B cell (primary cell): ENCODE measurements around the gene FSTL3. TPM values are rescaled to one million over a fixed set of nuclear protein-coding genes. Genes with fewer than 3 reads are reported as not detected.

Experiments
- ATAC-seq: fragments of 200-7000 bp; cut with Tn5 transposase; one replicate; pipeline ENCODE4 v1.10.0; 2021; ENCODE audit warnings: low read depth, mild to moderate bottlenecking, moderate number of reproducible peaks, moderate library complexity
- CTCF ChIA-PET: fragments of 350-600 bp; sonication (Branson Sonifier 250); formaldehyde crosslinking; loops from one replicate; lab custom pipeline; 2021; ENCODE audit warnings: antibody characterized with exemption, inconsistent platforms; lab: Charles Lee
- POLR2A ChIA-PET: fragments of 350-600 bp; sonication (Branson Sonifier 250); formaldehyde crosslinking; loops from one replicate; lab custom pipeline; 2021; ENCODE audit warnings: antibody characterized with exemption; lab: Charles Lee
- DNase-seq: peaks from one replicate; pipeline ENCODE4 v3.0.0; 2013
- H2AFZ ChIP-seq: 2 replicates; pipeline ENCODE4 v1.6.1; 2012; ENCODE audit warnings: mild to moderate bottlenecking, low read depth, low read length; ENCODE audit not compliant: insufficient read depth, poor library complexity, severe bottlenecking
- H3K27ac ChIP-seq, 2 donors: 1 replicate in 1 of 2; 2 replicates in 1 of 2; pipeline ENCODE4 v1.5.1; 2012 to 2013; ENCODE audit warnings: low read length in 2 of 2, mild to moderate bottlenecking in 2 of 2, moderate library complexity in 1 of 2
- H3K27me3 ChIP-seq, 4 experiments: fragments of 200-600 bp in 1 of 4; sonication (generic) in 1 of 4; replicated peaks in 1 of 4; 1 replicate in 2 of 4; 2 replicates in 2 of 4; pipeline versions ENCODE4 v1.6.1 to v1.7.0; 2013 to 2016; ENCODE audit warnings: low read length in 3 of 4, mild to moderate bottlenecking in 2 of 4, mixed read lengths in 1 of 4, moderate library complexity in 1 of 4; ENCODE audit not compliant: insufficient read depth in 4 of 4, control insufficient read depth in 3 of 4; ENCODE audit errors: control extremely low read depth in 1 of 4
- H3K36me3 ChIP-seq, 2 experiments: replicated peaks in 1 of 2; 1 replicate in 1 of 2; 2 replicates in 1 of 2; pipeline versions ENCODE4 v1.6.1 to v1.7.1; 2013; ENCODE audit warnings: low read length in 1 of 2; ENCODE audit not compliant: insufficient read depth in 2 of 2, control insufficient read depth in 1 of 2; ENCODE audit errors: control extremely low read depth in 1 of 2, extremely low read depth in 1 of 2
- H3K4me1 ChIP-seq, 2 donors: fragments of 200-600 bp in 1 of 2; sonication (generic) in 1 of 2; 1 replicate in 1 of 2; 2 replicates in 1 of 2; pipeline versions ENCODE4 v1.5.1 to v1.6.1; 2013 to 2017; ENCODE audit warnings: low read length in 2 of 2; ENCODE audit not compliant: control insufficient read depth in 2 of 2, insufficient read depth in 2 of 2
- H3K4me2 ChIP-seq: replicated peaks from 2 replicates; pipeline ENCODE3; 2012; ENCODE audit warnings: mild to moderate bottlenecking, low read depth, low read length; ENCODE audit not compliant: poor library complexity, severe bottlenecking
- H3K4me3 ChIP-seq, 5 experiments: fragments of 200-600 bp in 1 of 5; sonication (generic) in 1 of 5; 1 replicate in 3 of 5; 2 replicates in 2 of 5; pipeline versions ENCODE4 v1.5.1 to v1.7.0; 2011 to 2016; ENCODE audit warnings: low read length in 4 of 5, mild to moderate bottlenecking in 4 of 5, low read depth in 2 of 5, control low read depth in 1 of 5, moderate library complexity in 1 of 5; ENCODE audit not compliant: insufficient read depth in 1 of 5; ENCODE audit errors: control extremely low read depth in 1 of 5, extremely low read depth in 1 of 5
- H3K79me2 ChIP-seq: fragments of 200-600 bp; sonication (generic); one replicate; pipeline ENCODE4 v1.6.0; 2016; ENCODE audit warnings: low read length; ENCODE audit not compliant: control insufficient read depth, insufficient read depth
- H3K9ac ChIP-seq: fragments of 200-600 bp; sonication (generic); 2 replicates; pipeline ENCODE4 v1.6.1; 2017; ENCODE audit warnings: mild to moderate bottlenecking, low read length, moderate library complexity
- H3K9me3 ChIP-seq, 3 donors: one replicate each; pipeline versions ENCODE4 v1.6.1 to v1.7.1; 2013; ENCODE audit warnings: low read length in 2 of 3; ENCODE audit not compliant: control insufficient read depth in 2 of 3, insufficient read depth in 1 of 3; ENCODE audit errors: control extremely low read depth in 1 of 3
- H4K20me1 ChIP-seq: 2 replicates; pipeline ENCODE4 v1.6.0; 2012; ENCODE audit warnings: mild to moderate bottlenecking, low read length; ENCODE audit not compliant: insufficient read depth, control insufficient read depth, poor library complexity, severe bottlenecking
- H3K27ac Mint-ChIP-seq: one replicate; pipeline ENCODE4 v1.8.0; 2021; ENCODE audit warnings: mixed read lengths
- H3K27me3 Mint-ChIP-seq: one replicate; pipeline ENCODE4 v1.8.0; 2021; ENCODE audit warnings: mixed read lengths
- H3K4me1 Mint-ChIP-seq: one replicate; pipeline ENCODE4 v1.8.0; 2021; ENCODE audit warnings: mixed read lengths
- H3K4me3 Mint-ChIP-seq: one replicate; pipeline ENCODE4 v1.8.0; 2021; ENCODE audit warnings: mixed read lengths
- H3K9me3 Mint-ChIP-seq: one replicate; pipeline ENCODE4 v1.8.0; 2022; ENCODE audit warnings: mixed read lengths; ENCODE audit not compliant: insufficient read depth
- CTCF ChIP-seq: fragments of 200-600 bp; IDR thresholded peaks from one replicate; pipeline ENCODE4 v1.8.0; 2022; ENCODE audit warnings: antibody characterized with exemption, mild to moderate bottlenecking
- EZH2 ChIP-seq: IDR thresholded peaks from 2 replicates; pipeline ENCODE4 v1.6.1; 2012; ENCODE audit warnings: borderline replicate concordance, low read depth, mild to moderate bottlenecking, moderate library complexity, low read length; ENCODE audit not compliant: insufficient read depth, poor library complexity, severe bottlenecking
- WGBS: methylation state at CpG from one replicate; pipeline ENCODE4 v1.1.5; 2013; ENCODE audit warnings: missing lambda C conversion rate; ENCODE audit not compliant: insufficient coverage; 5-methylcytosine and 5-hydroxymethylcytosine counted together
- intact Hi-C: fragments of 100-400 bp; cut with micrococcal nuclease; formaldehyde crosslinking; loops from one replicate; pipeline ENCODE4 v1.10.0; 2022
- polyA plus RNA-seq: library from polyadenylated mRNA; depleted of rRNA; stranded (reverse); fragments of >200 nt; gene quantifications from 2 replicates; pipeline ENCODE4 v1.2.3, GENCODE V29; 2012
- total RNA-seq, 2 donors: library from RNA; stranded (reverse); fragments of 120-200 nt in 1 of 2; gene quantifications; 1 replicate in 1 of 2; 2 replicates in 1 of 2; pipeline versions ENCODE4 v1.2.3 to v1.2.4, GENCODE V29; 2013 to 2022

Gene FSTL3
- total and polyA plus RNA-seq, 2 donors (not counting 1 experiment from before 2014, with no cell fraction given), result 2.6 to 5.8 TPM

- peaks cover 1% of the 10 kb centered on the region for H3K9me3 Mint-ChIP-seq
- CTCF ChIA-PET, result no interaction called here
- H3K36me3 ChIP-seq, result no peaks in the 10 kb centered on the region
- no peaks in the 10 kb centered on the region for H4K20me1 ChIP-seq
- H3K27me3 Mint-ChIP-seq, result peaks cover 27% of the 10 kb centered on the region
- POLR2A ChIA-PET, result no interaction called here
- H3K9me3 ChIP-seq, result peaks cover 0 to 13% (median 2%) of the 10 kb centered on the region in 3 donors
- H3K4me3 ChIP-seq, result no peak overlapping the region
- no peak overlapping the region for H3K9ac ChIP-seq
- H3K4me1 Mint-ChIP-seq, result peaks cover 2% of the 10 kb centered on the region
- H3K27me3 ChIP-seq, result peaks cover 0 to 32% (median 3%) of the 10 kb centered on the region in 4 experiments
- no peaks in the 10 kb centered on the region for H3K79me2 ChIP-seq
- intact Hi-C loops, result no loop called here
- no peak for ATAC-seq
- H3K4me2 ChIP-seq, result peak overlapping the region; percentile 19
- H3K4me1 ChIP-seq, result peaks cover under 1 to 2% of the 10 kb centered on the region in 2 donors
- no peak for DNase-seq
- no peak overlapping the region for H3K4me3 Mint-ChIP-seq
- 6% methylated on average over 74 of the region's 78 CpGs for WGBS
- no peak for TF ChIP-seq EZH2
- no peak for TF ChIP-seq CTCF
- H2AFZ ChIP-seq, result no peak overlapping the region
- H3K27ac Mint-ChIP-seq, result no peak overlapping the region
- H3K27ac ChIP-seq, result no peak overlapping the region
Observed at GRCh38 chr19:709196-709964, 33.2 kb downstream of the FSTL3 start.

- CTCF ChIA-PET, result no interaction called here
- no peak overlapping the region for H3K9ac ChIP-seq
- intact Hi-C loops, result no loop called here
- TF ChIP-seq EZH2 (no peak), CTCF (no peak)
- no peak overlapping the region for H3K27ac ChIP-seq
- no peaks in the 10 kb centered on the region for H3K79me2 ChIP-seq
- no peak for DNase-seq
- no peak overlapping the region for H3K4me3 ChIP-seq
- H4K20me1 ChIP-seq, result no peaks in the 10 kb centered on the region
- Mint-ChIP-seq H3K27ac (no peak overlapping the region), H3K4me1 (no peaks in the 10 kb centered on the region), H3K9me3 (peaks cover 1% of the 10 kb centered on the region), H3K4me3 (no peak overlapping the region), H3K27me3 (peaks cover 27% of the 10 kb centered on the region)
- H2AFZ ChIP-seq, result no peak overlapping the region
- POLR2A ChIA-PET, result no interaction called here
- WGBS, result 44% methylated on average over 23 of the region's 27 CpGs
- ATAC-seq, result no peak
- peaks cover 0 to 18% (median 2%) of the 10 kb centered on the region in 3 donors for H3K9me3 ChIP-seq
- no peaks in the 10 kb centered on the region for H3K4me1 ChIP-seq
- H3K4me2 ChIP-seq, result peak overlapping the region; percentile 19
- H3K36me3 ChIP-seq, result no peaks in the 10 kb centered on the region
- H3K27me3 ChIP-seq, result peaks cover 0 to 30% (median 3%) of the 10 kb centered on the region in 4 experiments
Observed at GRCh38 chr19:709965-710571, 33.9 kb downstream of the FSTL3 start.
